SK-N-MC (cell line): ENCODE measurements around the gene TTPAL.

Experiments
- DNase-seq: peaks from one replicate; pipeline ENCODE4 v3.0.0-alpha.2; 2011; ENCODE audit warnings: low read depth, low spot score
- H3K27ac ChIP-seq: fragments of 200-600 bp; sonication (generic); 2 replicates; pipeline ENCODE4 v1.5.1; 2016; ENCODE audit warnings: mixed run types
- H3K36me3 ChIP-seq: fragments of 200-600 bp; sonication (generic); 2 replicates; pipeline ENCODE4 v1.6.1; 2017; ENCODE audit warnings: antibody characterized with exemption, low read length, mixed read lengths; ENCODE audit not compliant: insufficient read depth
- H3K4me3 ChIP-seq: fragments of 200-600 bp; sonication (generic); 2 replicates; pipeline ENCODE4 v1.5.1; 2016
- H3K9ac ChIP-seq: fragments of 200-600 bp; sonication (generic); 2 replicates; pipeline ENCODE4 v1.8.0; 2017; ENCODE audit warnings: mixed run types, mixed read lengths; ENCODE audit not compliant: insufficient read length
- H3K9me3 ChIP-seq: fragments of 200-600 bp; sonication (generic); 2 replicates; pipeline ENCODE4 v1.6.1; 2017; ENCODE audit warnings: low read depth, mild to moderate bottlenecking, antibody characterized with exemption, low read length, moderate library complexity, mixed read lengths
- EZH2 ChIP-seq: fragments of 200-600 bp; sonication (generic); IDR thresholded peaks from one replicate; pipeline ENCODE4 v1.6.1; 2017; ENCODE audit warnings: antibody characterized with exemption
- FOXP2 ChIP-seq: optimal IDR thresholded peaks from 2 replicates; pipeline ENCODE3; 2011; ENCODE audit warnings: mild to moderate bottlenecking, moderate library complexity; ENCODE audit not compliant: insufficient read depth; ENCODE audit errors: extremely low read length, control extremely low read depth
- POLR2AphosphoS5 ChIP-seq: IDR thresholded peaks from 2 replicates; pipeline ENCODE4 v1.6.1; 2012; ENCODE audit warnings: mild to moderate bottlenecking, low read depth, low read length, borderline replicate concordance

TTPAL gene

GRCh38 chr20:44437497-44437896 lies 38.2 kb upstream of the TTPAL start:
- TF ChIP-seq FOXP2, result no peak
- H3K27ac ChIP-seq, result no peak overlapping the region
- DNase-seq, result no peak
- H3K4me3 ChIP-seq, result no peak overlapping the region
- H3K36me3 ChIP-seq, result no peaks in the 10 kb centered on the region
- no peak overlapping the region for H3K9ac ChIP-seq
- no peaks in the 10 kb centered on the region for H3K9me3 ChIP-seq

GRCh38 chr20:44438782-44439181 lies 36.9 kb upstream of the TTPAL start:
- H3K9me3 ChIP-seq, result no peaks in the 10 kb centered on the region
- H3K27ac ChIP-seq, result no peak overlapping the region
- no peak overlapping the region for H3K4me3 ChIP-seq
- no peaks in the 10 kb centered on the region for H3K36me3 ChIP-seq
- H3K9ac ChIP-seq, result no peak overlapping the region
- no peak for TF ChIP-seq FOXP2
- no peak for TF ChIP-seq EZH2
- no peak for TF ChIP-seq POLR2AphosphoS5
- no peak for DNase-seq

GRCh38 chr20:44439318-44439717 lies 36.4 kb upstream of the TTPAL start:
- Histone ChIP-seq H3K9me3 (no peaks in the 10 kb centered on the region), H3K27ac (no peak overlapping the region)
- TF ChIP-seq POLR2AphosphoS5 (no peak), EZH2 (no peak), FOXP2 (no peak)

GRCh38 chr20:44442298-44443070 lies 33.2 kb upstream of the TTPAL start:
- no peak overlapping the region for H3K27ac ChIP-seq
- no peaks in the 10 kb centered on the region for H3K36me3 ChIP-seq
- H3K9me3 ChIP-seq, result no peaks in the 10 kb centered on the region
- no peak for TF ChIP-seq EZH2
- TF ChIP-seq POLR2AphosphoS5, result no peak
- no peak for TF ChIP-seq FOXP2
- no peak overlapping the region for H3K9ac ChIP-seq
- no peak for DNase-seq
- no peak overlapping the region for H3K4me3 ChIP-seq

More at GRCh38 chr20:44439318-44439717, 36.4 kb upstream of the TTPAL start:
- H3K9ac ChIP-seq, result no peak overlapping the region
- DNase-seq, result no peak
- no peak overlapping the region for H3K4me3 ChIP-seq
- no peaks in the 10 kb centered on the region for H3K36me3 ChIP-seq

GRCh38 chr20:44445742-44446710 lies 29.6 kb upstream of the TTPAL start:
- H3K4me3 ChIP-seq, result no peak overlapping the region
- no peaks in the 10 kb centered on the region for H3K36me3 ChIP-seq
- no peak overlapping the region for H3K27ac ChIP-seq
- TF ChIP-seq POLR2AphosphoS5 (no peak), FOXP2 (no peak), EZH2 (no peak)
- no peak for DNase-seq
- H3K9me3 ChIP-seq, result no peaks in the 10 kb centered on the region
- no peak overlapping the region for H3K9ac ChIP-seq

- TF ChIP-seq FOXP2 (no peak), EZH2 (no peak), POLR2AphosphoS5 (no peak)
- DNase-seq, result no peak
- H3K9me3 ChIP-seq, result no peaks in the 10 kb centered on the region
- H3K4me3 ChIP-seq, result no peak overlapping the region
- H3K27ac ChIP-seq, result no peak overlapping the region
- no peaks in the 10 kb centered on the region for H3K36me3 ChIP-seq
- H3K9ac ChIP-seq, result no peak overlapping the region
Measured at GRCh38 chr20:44447827-44448419, 27.8 kb upstream of the TTPAL start.

- no peak for DNase-seq
- Histone ChIP-seq H3K9me3 (no peaks in the 10 kb centered on the region), H3K36me3 (no peaks in the 10 kb centered on the region), H3K9ac (no peak overlapping the region), H3K27ac (no peak overlapping the region), H3K4me3 (no peak overlapping the region)
- no peak for TF ChIP-seq EZH2
- TF ChIP-seq POLR2AphosphoS5, result no peak
- no peak for TF ChIP-seq FOXP2
Measured at GRCh38 chr20:44448753-44449546, 26.7 kb upstream of the TTPAL start.

GRCh38 chr20:44449864-44450263 lies 25.8 kb upstream of the TTPAL start:
- Histone ChIP-seq H3K36me3 (no peaks in the 10 kb centered on the region), H3K9ac (no peak overlapping the region), H3K9me3 (no peaks in the 10 kb centered on the region), H3K4me3 (no peak overlapping the region), H3K27ac (no peak overlapping the region)
- TF ChIP-seq EZH2, result no peak
- no peak for TF ChIP-seq FOXP2
- TF ChIP-seq POLR2AphosphoS5, result no peak
- DNase-seq, result no peak
